Measurements from ENCODE around the gene PHKA2. TPM values are rescaled to one million over a fixed set of nuclear protein-coding genes. Genes with fewer than 3 reads are reported as not detected.

Gene PHKA2
- total RNA-seq, 2 donors from 2014 or later, result 23.1 to 29.8 TPM

Other genes with a start within 250 kb of the PHKA2 start
- gene ADGRG2, start 138.4 kb upstream of the PHKA2 start, total RNA-seq, result 1 to 10 TPM; 1.2 to 2.2 TPM